CD4-positive, alpha-beta T cell treated with Interleukin-2 at 100 ng/mL for 4 hours (primary cell): Measurements from ENCODE around the gene B3GNT4.
"Not testable (repeated sequence)": the region's sequence is repeated elsewhere in the genome, so short reads cannot be mapped to it uniquely, and the experiment has no call there.

Experiments used
- DNase-seq: peaks from one replicate; pipeline ENCODE4 v3.0.0-alpha.2; 2020; ENCODE audit warnings: low spot score

B3GNT4 gene

DNA sequence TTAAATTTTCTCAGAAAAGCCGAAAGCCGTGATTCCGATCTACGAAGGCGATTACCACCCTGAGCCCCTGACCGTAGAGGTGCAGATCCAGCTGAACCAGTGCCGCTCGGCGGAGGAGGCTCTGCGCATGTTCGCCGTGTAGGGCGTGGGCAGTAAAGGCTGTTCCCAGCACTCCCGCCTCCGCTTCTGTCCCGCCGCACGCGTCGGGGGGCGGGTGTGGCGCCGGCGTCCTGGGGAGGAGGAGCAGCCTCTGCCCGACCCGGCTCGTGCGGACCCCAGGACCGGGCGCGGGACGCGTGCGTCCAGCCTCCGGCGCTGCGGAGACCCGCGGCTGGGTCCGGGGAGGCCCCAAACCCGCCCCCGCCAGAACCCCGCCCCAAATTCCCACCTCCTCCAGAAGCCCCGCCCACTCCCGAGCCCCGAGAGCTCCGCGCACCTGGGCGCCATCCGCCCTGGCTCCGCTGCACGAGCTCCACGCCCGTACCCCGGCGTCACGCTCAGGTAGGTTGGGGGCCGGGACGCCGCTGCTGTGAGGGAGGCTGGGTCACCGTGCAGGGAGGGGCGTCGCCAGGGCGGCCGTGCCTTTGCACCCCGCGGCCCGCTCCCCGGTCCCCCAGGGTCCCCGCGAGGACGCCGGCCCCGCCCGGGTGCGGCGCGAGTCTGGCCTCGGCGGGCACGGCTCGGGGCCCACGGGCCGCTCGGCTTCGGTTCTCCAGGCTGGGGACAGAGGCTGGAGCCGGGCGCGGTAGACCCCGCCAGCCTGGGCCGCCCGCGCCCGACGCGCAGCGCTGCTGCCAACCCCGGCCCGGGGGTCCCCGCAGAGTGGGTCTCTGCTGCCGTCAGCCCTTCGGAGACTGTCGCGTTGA is at the start of gene B3GNT4:
TSS of gene B3GNT4 (plus strand) at position 409 of the 866 bp plus-strand sequence. CDS start 910 bp downstream, outside the sequence.
- peak; percentile 68 for DNase-seq

DNA sequence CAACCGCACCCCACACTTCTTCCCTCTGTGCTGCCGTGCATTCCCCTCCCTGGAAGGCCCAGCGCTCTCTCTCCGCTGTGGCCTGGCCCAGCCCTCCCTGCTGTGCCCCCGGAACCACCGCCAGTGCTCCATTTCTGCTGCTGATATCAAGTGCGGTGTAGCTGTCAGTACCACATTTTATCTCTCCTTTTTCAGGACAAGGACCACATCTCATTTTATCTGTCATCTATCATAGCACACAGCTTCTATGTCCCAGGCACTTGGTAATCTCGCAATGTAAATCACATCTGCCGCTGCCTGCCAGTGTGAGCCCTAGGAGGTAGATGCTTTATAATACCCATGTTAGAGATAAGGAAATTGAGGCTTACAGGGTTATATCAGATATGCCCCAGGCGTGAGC is 47.8 kb upstream of the B3GNT4 start:
- no peak for DNase-seq

GRCh38 chr12:122158700-122159285 is 44.7 kb upstream of the B3GNT4 start:
- DNase-seq = no peak

DNA sequence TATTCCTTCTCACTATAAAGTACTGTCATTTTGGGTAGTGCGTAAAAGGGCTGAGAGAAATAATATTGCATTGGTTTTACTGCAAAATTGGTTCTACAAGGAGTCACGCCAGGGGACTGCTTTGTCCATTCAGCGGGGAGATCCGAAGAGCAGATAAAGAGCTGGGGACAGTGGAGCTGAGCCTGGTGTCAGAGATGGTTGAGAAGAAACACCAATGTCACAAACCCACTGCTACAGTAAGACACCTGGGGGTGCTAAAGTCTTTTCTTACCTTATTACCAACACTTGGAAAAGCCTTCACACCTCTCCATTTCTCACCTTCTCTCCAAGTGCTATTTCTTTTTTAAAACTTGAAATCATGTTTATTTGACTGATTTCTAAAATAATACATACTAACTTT is 43.6 kb upstream of the B3GNT4 start:
- DNase-seq = no peak

GRCh38 chr12:122160761-122161160 is 42.7 kb upstream of the B3GNT4 start:
- no peak for DNase-seq

DNA sequence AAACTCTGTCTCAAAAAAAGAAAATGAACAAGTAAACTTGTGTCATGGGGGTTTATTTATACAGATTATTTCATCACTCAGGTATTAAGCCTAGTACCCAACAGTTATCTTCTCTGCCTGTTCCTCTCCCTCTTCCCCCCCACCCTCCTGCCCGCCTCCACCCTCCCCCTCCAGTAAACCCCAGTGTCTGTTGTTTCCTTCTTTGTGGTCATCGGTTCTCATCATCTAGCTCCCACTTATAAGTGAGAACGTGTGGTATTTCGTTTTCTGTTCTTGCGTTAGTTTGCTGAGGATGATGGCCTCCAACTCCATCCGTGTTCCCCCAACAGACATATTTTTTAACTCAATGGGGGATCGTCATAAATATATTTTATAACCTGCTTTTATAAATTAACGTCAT is 41.8 kb upstream of the B3GNT4 start:
- DNase-seq = peak; percentile 32

DNA sequence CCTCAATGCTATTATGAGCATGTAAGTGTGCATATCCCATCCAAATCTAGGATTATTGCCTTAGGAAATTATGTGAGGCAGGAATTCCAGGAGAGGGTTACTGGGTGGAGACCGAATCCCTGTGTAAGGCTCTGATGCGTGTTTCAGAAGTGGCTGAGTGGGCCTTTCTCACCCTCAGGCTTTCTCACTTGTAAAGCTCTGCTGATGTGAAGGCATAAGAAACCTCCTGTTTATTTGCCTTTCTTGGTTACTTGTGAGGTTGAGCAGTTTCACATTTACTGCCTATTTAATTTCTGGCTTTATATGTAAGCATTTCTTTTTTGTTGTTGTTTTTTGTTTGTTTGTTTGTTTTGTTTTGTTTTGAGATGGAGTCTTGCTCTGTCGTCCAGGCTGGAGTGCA is 40.5 kb upstream of the B3GNT4 start:
- no peak for DNase-seq

- peak; percentile 46 for DNase-seq
Observed at GRCh38 chr12:122166422-122167349, 36.8 kb upstream of the B3GNT4 start.

DNA sequence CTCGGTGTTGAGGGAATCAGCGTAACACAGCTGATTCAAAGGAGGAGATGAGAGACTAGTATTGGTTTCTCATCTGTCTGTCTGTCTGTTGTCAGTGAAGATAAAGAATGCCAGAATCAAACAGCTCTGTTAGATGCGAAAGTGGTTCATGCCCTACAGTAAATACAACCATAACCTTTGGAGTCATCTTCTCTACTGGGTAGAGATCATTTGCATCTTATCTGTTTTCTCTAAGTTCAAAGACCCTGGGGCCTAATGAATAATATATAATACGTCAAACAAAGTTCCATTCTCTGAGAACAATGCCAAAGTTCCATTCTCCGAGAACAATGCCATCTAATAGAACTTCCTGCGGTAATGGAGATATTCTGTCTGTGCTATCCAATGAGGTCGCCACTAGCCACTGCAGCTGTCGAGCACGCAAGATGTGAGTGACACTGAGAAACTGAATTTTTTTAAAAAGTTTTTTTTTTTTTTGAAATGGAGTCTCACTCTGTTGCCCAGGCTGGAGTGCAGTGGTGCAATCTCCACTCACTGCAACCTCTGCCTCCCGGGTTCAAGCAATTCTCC is 36.1 kb upstream of the B3GNT4 start:
- no peak for DNase-seq

- no peak for DNase-seq
Observed at GRCh38 chr12:122168492-122168891, 35.0 kb upstream of the B3GNT4 start.

- DNase-seq = no peak
Observed at GRCh38 chr12:122171399-122171798, 32.1 kb upstream of the B3GNT4 start.

DNA sequence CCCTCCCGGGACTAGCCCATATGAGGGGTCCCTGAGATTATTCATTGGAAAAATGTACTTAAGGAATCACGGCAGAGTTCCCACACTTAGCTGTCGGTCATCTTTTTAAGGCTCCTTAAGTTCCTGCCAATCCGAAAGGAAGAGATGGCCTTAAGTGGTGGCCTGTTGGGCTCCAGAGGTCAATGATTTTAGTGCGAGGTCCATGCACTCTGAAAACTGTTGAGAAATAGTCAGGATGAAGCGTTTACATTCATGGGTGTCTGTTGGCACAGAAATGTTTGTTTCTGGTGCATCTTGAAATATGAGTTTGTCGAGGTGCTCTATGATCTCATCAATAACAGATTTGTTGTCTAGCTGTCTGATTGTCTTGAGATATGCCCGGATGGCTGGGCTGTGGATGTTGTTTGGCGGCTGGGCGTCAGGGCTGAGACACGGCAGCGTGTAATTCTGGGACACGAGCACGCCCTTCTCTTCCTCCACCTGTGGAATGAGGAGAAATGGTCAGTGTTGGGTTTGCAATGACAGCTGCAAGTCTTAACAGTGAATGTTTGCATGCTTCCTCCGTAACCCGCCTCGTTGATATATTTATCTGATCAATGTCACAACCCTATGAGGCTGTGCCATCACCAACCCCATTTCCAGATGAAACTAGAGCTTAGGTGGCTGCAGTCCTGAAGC is 31.1 kb upstream of the B3GNT4 start:
- DNase-seq = no peak

GRCh38 chr12:122174155-122174845 is 29.2 kb upstream of the B3GNT4 start, which contains the start of gene IL31:
Gene IL31 (minus strand): TSS chr12:122174221. CDS start chr12:122174172, 49 bp downstream.
- no peak for DNase-seq

- DNase-seq = not testable (repeated sequence)
Observed at GRCh38 chr12:122176473-122176872, 27.0 kb upstream of the B3GNT4 start.

GRCh38 chr12:122182887-122183587 is 20.5 kb upstream of the B3GNT4 start, which contains the start of gene LRRC43:
Gene LRRC43 (plus strand): TSS chr12:122183123. CDS start chr12:122183145, 22 bp downstream.
- DNase-seq = peak; percentile 11

GRCh38 chr12:122183588-122183940 is 19.9 kb upstream of the B3GNT4 start:
- DNase-seq = no peak

GRCh38 chr12:122184517-122184916 is 19.0 kb upstream of the B3GNT4 start:
- DNase-seq = no peak

- no peak for DNase-seq
Observed at GRCh38 chr12:122185079-122185478, 18.4 kb upstream of the B3GNT4 start.

DNA sequence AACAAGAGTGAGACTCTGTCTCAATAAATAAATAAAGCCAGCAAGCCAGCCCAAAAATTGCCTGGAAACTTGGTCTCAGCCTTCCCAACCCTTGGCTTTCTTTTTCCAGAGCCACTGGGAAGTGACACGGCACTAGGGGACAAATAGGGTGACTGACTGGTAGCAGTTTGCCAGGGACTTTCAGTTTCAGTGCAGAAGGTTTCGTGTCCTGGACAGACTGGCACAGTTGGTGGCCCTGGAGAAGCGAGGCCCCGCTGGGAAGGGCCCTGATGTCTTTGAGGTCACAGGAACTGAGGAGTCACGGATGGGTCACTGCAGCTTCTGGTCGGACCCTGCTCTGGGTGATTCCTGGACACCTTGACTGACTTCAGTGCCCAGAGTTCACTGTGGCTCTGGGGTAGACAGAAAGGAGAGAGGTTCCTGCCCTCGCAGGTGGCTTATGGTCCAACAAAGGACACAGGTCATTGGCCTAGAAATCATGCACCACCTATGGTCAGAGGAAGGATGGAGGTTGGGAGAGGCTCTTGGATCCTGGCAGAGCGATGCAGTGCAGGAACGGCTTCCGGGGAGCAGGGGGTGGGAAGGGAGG is 17.9 kb upstream of the B3GNT4 start:
- DNase-seq = no peak

- no peak for DNase-seq
Observed at GRCh38 chr12:122187466-122187865, 16.0 kb upstream of the B3GNT4 start.
